ENCODE measurements around the gene ZDHHC14.
"Not testable (repeated sequence)": the region's sequence is repeated elsewhere in the genome, so short reads cannot be mapped to it uniquely, and the experiment has no call there.

Gene ZDHHC14

DNA sequence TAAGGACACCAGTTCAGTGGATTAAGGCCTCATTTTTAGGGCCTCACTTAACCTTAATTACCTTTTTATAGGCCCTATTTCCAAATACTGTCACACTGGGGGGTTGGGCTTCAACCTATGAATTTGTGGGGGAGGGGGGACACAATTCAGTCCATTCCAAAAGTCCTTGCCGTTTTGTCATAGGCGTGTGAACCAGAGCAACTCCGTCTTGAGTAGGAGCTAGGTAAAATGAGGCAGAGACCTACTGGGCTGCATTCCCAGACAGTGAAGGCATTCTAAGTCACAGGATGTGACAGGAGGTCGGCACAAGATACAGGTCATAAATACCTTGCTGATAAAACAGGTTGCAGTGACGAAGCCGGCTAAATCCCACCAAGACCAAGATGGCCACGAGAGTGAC lies 328.6 kb downstream of the ZDHHC14 start:
- no peak for DNase-seq

GRCh38 chr6:157710604-157711003 lies 329.6 kb downstream of the ZDHHC14 start:
- no peak for DNase-seq

GRCh38 chr6:157711060-157711459 lies 330.1 kb downstream of the ZDHHC14 start:
- no peak for DNase-seq

DNA sequence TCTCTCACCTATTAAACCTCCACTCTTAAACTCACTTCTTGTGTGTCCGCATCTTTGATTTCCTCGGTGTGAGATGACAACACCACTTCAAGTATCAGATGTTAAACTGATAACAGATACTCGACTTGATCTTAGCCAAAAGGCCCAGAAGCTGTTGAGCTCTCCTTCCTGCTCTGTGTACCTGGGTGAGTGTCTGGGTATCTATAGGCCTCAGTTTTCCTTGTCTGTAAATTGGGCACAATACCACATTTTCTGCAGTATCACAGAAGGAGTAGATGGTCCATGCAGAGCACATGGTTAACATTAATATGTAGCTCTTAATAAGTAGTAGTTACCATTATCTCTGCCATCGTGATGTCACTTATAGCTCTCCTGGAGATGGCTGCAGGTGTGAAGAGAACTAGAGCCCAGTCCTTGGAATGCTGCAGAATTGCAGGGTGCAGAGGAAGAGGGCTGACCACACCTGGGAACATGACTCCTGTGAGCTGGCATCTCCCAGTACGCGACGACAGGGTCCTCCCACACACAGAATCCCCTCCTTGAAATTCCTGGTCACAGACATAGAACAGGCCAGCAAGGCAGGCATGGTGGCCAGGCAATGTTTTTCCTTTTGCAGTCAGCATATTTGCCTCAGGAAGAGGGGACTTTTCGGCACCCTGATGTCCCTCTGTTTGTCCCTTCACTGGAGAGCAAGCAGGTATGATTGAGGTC lies 331.8 kb downstream of the ZDHHC14 start:
- no peak for DNase-seq

DNA sequence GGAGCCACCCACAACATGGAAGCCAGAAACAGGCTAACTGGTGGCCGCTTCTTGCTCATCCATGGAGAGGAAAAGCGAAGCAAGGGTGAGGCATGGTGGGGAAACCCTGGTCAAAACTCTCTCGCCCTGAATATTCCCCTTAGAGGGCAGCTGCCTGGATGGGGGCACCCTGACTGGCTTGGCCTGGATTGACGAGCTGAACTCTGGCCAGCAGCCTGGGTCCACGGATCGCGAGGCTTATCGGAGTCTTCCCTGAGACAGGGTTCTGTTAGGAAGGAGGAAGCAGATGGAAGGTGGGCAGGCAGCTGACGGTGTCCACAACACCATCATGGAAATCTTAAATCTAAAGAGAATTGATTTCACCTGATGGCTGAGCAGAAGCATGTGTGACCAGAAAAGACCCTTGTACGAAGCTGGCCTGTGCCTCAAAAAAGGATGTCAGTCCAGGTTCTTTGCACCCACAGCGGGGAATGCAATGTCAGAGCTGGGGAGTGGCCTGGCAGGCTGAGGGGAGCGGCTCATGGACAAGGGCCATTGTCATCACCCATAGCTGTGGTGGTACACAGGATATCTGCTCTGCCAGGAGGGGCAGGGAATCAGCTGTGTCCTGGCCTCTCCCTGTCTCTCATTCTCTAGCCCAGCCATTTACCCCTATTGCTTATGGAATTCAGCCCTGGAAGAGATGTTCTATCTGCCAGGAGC lies 332.6 kb downstream of the ZDHHC14 start:
- no peak for DNase-seq

- DNase-seq, result no peak
Observed at GRCh38 chr6:157714153-157714490, 333.1 kb downstream of the ZDHHC14 start.

DNA sequence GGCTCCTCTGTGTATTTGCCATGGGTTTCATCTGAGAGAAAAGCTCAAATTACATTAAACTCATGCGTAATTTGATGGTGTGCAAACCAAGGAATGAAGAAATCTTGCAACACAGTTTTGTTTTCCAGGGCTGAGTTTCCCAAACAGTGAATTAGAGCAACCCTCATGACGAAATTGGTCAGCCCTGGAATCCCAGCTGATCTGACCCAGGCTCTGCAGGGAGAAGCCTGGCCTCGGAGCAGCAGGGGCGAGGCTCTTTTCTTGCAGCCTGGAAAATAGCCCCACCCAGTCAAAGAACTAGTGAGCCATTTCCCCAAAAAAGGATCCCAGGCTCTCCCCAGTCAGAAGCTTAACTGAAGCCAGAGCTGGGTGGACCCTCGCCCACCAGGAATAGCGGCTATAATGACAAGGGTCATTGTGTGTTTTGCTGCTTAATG lies 334.8 kb downstream of the ZDHHC14 start:
- no peak for DNase-seq

DNA sequence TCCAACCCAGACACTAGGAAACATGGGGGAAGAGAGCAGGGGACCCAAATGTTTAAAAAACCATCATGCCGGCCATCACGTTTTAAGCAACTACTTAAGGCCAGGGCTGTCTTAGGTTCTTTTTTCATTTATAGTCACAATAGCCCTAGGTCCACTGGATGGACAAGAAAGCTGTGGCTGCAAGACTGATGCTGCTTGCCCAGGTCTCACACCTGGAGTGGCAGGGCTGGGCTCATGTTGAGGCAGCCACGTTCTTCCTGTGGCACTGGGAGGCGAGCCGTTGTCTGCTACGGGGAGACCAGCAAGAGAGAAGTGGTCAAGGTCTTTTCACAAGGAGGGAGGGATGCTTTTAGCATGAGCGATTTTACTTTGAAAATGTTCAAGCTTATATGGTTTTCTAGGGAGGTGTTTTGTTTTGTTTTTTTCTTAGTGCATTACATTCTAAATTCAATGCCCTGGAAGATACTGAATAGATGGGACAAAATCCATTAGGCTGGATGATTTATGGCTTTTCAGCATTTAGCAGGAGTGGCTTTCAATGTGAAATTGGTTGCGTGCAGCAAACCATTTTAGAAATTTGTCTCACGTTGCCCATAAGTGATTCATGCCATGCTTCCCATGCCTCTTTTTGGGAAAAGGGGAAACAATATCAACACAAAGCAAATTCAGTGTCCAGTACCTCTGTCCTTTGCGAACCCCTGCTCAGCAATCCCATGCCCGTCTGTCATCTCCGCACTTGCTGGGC lies 335.4 kb downstream of the ZDHHC14 start:
- no peak for DNase-seq

GRCh38 chr6:157717340-157717748 lies 336.4 kb downstream of the ZDHHC14 start:
- DNase-seq, result no peak

GRCh38 chr6:157718503-157719187 lies 337.7 kb downstream of the ZDHHC14 start:
- no peak for DNase-seq

GRCh38 chr6:157720964-157721363 lies 340.0 kb downstream of the ZDHHC14 start:
- not testable (repeated sequence) for DNase-seq

- no peak for DNase-seq
Observed at GRCh38 chr6:157721426-157721825, 340.4 kb downstream of the ZDHHC14 start.

- DNase-seq, result no peak
Observed at GRCh38 chr6:157721830-157722229, 340.8 kb downstream of the ZDHHC14 start.

- DNase-seq, result no peak
Observed at GRCh38 chr6:157723376-157723775, 342.4 kb downstream of the ZDHHC14 start.

- no peak for DNase-seq
Observed at GRCh38 chr6:157724138-157724820, 343.3 kb downstream of the ZDHHC14 start.

- DNase-seq, result no peak
Observed at GRCh38 chr6:157724960-157725741, 344.2 kb downstream of the ZDHHC14 start.

GRCh38 chr6:157725836-157726235 lies 344.8 kb downstream of the ZDHHC14 start:
- no peak for DNase-seq

- no peak for DNase-seq
Observed at GRCh38 chr6:157726892-157727628, 346.1 kb downstream of the ZDHHC14 start.
